Left ventricle myocardium superior (tissue), 1 donor: ENCODE data around the gene GRID1. TPM values are rescaled to one million over a fixed set of nuclear protein-coding genes. Genes with fewer than 3 reads are reported as not detected.
"Not testable (repeated sequence)": the region's sequence is repeated elsewhere in the genome, so short reads cannot be mapped to it uniquely, and the experiment has no call there.

Experiments
- ATAC-seq: fragments of 200-7000 bp; cut with Tn5 transposase; one replicate; pipeline ENCODE4 v1.9.1; 2020; ENCODE audit warnings: mild to moderate bottlenecking, moderate library complexity
- DNase-seq: peaks from one replicate; pipeline ENCODE4 v3.0.0-alpha.2; 2020
- intact Hi-C: fragments of 100-400 bp; cut with micrococcal nuclease; formaldehyde crosslinking; loops from one replicate; pipeline ENCODE4 v1.11.0; 2022
- total RNA-seq: library from RNA; stranded (reverse); fragmentation: NEBNext Ultra II Directional; extraction: Animal tissue kit (Norgen Biotek cat#: 25700); gene quantifications from one replicate; pipeline ENCODE4 v1.2.1, GENCODE V29; 2021
- donor health status: DM: no; HTN: yes; CAD: no; lungs with severe emphysema.

GRID1 gene
- total RNA-seq, 1 donor from 2014 or later, result 2.4 TPM

DNA sequence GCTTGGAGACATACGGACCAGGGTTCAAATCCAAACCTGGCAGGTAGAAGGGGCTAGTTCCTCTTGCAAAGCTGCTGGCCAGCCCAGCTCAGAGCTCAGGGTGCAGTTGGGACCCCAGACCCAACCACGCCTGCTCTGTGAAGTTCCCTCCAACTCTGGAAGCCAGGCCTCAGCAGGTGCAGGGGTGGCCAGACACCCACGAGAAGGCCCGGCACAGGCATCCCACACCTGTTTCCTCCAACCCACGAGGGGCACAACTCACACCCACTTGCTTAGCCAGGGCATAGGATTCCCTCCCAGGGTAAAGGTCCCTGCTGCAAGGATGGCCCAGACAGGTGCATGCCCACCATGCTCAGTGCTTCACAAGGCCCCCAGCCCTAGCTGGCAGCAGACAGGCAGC, 262.4 kb downstream of the GRID1 start:
- ATAC-seq (no peak), DNase-seq (no peak)
- intact Hi-C loops, result no loop called here

GRCh38 chr10:86103391-86104101, 263.0 kb downstream of the GRID1 start:
- no peak for ATAC-seq
- intact Hi-C loops, result no loop called here
- no peak for DNase-seq

GRCh38 chr10:86102451-86102850, 264.1 kb downstream of the GRID1 start:
- ATAC-seq, result no peak
- intact Hi-C loops, result no loop called here
- no peak for DNase-seq

DNA sequence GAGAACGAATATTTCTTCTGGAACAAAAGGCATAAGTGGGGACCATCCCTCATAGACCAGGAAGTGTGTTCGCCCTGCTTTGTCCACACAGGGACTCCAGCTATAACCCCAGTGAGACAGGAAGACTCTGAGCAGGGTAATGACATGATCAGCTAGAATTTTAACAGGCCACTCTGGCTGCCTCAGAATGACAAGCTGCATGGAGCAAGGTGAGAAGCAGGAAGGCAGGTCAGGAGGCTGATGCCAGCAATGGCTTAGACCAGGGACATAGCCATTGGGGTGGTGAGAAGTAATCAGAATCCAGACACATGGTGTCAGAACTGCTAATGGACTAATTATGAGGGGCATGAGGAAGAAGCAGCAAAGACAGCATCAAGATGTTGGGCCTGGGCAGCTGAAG, 264.6 kb downstream of the GRID1 start:
- intact Hi-C loops, result no loop called here
- DNase-seq, result no peak
- ATAC-seq, result no peak

- peak; percentile 42 for ATAC-seq
- DNase-seq, result no peak
- intact Hi-C loops, result no loop called here
Measured at GRCh38 chr10:86100581-86101061, 266.0 kb downstream of the GRID1 start.

- no peak for DNase-seq
- ATAC-seq, result no peak
- intact Hi-C loops, result no loop called here
Measured at GRCh38 chr10:86099542-86100334, 266.9 kb downstream of the GRID1 start.

DNA sequence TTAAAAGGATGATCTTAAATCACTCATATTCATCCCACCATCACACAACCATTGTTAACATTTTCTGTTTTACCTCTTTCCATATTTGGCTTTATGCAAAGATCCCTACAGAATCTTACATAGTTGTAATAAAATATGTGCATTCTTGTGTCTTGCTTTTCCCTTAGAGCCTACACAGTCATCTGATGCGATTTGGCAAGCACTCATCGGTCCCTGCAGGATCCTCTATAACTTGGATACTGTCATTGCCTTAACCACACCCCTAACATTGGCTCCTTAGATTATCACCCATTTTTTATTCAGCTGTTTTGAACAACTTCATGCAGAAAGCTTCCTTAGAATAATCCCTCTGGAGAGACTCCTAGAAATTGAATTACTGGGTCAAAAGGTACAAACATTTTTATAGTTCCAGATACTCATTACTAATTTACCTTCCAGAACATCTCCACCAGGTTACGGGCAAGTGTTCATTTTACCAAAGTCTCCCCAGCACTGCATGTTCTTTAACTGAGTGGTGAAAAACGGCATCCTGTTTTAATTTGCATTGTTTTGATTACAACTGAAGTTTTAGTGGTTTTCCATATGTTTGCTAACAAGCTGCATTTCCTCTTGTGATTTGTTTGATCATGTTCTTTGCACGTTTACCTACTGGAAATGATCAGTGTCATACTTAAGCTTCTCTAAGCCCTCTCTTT, 268.3 kb downstream of the GRID1 start:
- intact Hi-C loops, result no loop called here
- no peak for DNase-seq
- ATAC-seq, result no peak

DNA sequence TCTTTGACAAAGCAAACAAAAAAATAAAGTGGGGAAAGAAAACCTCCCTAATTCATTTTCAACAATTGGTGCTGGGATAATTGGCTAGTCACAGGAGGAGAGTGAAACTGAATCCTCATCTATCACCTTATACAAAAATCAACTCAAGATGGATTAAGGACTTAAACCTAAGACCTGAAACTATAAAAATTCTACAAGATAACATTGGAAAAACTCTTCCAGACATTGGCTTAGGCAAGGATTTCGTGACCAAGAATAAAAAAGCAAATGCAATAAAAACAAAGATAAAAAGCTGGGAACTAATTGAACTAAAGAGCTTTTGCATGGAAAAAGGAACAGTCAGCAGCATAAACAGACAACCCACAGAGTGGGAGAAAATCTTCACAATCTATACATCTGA, 271.5 kb downstream of the GRID1 start:
- DNase-seq, ATAC-seq, intact Hi-C loops: not testable (repeated sequence)

- ATAC-seq, intact Hi-C loops, DNase-seq: not testable (repeated sequence)
Measured at GRCh38 chr10:86092311-86092710, 274.3 kb downstream of the GRID1 start.

DNA sequence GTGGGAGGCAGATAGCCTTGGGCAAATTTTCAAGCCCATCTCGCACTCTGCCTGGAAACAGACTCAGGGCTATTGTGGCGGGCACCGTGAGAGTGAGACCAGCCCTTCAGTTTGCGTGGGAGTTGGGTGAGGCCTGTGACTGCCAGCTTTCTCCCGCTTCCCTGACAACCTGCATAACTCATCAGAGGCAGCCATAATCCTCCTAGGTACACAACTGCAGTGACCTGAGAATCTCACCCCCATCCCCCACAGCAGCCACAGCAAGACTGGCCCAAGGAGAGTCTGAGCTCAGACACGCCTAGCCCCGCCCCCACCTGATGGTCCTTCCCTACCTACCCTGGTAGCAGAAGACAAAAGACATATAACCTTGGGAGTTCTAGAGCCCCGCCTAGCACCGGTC, 275.4 kb downstream of the GRID1 start:
- intact Hi-C loops, result no loop called here
- DNase-seq (no peak), ATAC-seq (no peak)

DNA sequence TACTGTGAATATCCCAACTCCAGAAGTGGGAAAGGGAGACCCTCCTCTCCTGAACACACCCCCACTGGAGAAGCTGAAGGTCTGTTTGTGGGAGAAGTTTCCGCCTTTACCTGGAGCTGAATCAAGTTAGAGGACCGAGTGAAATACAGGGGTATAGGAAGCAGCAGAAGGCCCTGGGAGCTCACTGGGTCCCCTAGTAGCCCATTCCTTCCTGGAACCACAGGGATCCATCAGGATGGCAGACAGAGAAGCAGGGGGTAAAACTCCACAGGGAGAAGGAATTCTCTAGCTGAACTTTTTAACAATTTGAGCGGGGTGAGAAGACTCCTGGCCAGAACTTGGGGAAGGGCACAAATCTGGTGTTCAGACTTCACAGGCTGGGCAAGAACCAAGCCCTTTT, 275.8 kb downstream of the GRID1 start:
- DNase-seq, result no peak

GRCh38 chr10:86087716-86088115, 278.9 kb downstream of the GRID1 start:
- DNase-seq, result no peak
- intact Hi-C loops, result no loop called here
- no peak for ATAC-seq

More for the DNA sequence above, 275.8 kb downstream of the GRID1 start:
- ATAC-seq, result no peak
- intact Hi-C loops, result no loop called here

DNA sequence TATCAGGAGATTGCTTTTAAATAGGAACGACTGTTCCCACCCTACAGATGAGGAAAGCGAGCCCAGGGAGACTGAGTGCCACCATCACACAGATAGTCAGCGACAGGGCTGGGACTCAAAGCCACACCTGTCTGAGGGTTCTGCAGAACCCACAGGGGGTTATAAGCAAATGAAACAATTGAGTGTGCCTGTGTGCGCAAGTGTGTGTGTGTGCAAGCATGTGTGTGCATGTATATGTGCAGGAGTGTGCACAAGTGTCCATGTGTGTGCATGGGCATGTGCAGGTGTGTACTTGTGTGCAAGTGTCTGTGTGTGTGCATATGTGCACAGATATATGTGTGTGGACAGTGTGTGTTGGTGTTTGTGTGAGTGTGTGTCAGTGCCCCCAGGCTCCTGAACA, 280.2 kb downstream of the GRID1 start:
- ATAC-seq (no peak), DNase-seq (no peak)
- intact Hi-C loops, result no loop called here

DNA sequence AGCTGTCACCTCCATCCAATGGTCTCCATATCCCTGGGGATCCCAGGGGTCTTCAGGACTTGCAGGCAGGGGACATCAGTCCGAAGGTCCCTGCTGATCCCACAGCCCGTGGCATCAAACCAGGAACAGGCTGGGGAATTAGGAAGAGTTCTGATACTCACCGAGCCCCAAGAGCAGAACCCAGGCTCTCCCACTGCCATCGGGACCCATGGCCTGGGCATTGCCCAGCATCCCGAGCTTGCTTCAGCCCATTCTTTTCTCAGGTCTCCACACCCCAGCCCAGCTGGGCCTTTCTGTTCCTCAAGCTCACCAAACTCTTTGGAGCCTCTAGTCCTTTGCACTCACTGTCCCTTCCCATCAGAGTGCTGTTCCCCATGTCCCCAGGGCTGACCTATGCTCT, 280.9 kb downstream of the GRID1 start:
- intact Hi-C loops, result no loop called here
- no peak for ATAC-seq
- no peak for DNase-seq

GRCh38 chr10:86085136-86085535, 281.5 kb downstream of the GRID1 start:
- no peak for DNase-seq
- intact Hi-C loops, result no loop called here
- no peak for ATAC-seq

DNA sequence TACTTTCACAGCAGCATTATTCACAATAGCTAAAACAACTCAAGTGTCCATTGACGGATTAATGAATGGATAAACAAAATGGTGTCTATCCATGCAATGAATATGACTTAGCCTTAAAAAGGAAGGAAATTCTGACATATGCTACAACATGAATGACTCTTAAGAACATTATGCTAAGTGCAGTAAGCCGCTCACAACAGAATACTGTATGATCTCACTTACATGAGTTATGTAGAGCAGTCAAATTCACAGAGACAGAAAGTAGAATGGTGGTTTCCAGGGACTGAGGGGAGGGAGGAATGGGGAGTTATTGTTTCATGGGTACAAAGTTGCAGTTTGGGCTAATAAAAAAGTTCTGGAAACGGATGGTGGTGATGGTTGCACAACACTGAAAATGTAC, 282.0 kb downstream of the GRID1 start:
- ATAC-seq (no peak), DNase-seq (no peak)
- intact Hi-C loops, result no loop called here

DNA sequence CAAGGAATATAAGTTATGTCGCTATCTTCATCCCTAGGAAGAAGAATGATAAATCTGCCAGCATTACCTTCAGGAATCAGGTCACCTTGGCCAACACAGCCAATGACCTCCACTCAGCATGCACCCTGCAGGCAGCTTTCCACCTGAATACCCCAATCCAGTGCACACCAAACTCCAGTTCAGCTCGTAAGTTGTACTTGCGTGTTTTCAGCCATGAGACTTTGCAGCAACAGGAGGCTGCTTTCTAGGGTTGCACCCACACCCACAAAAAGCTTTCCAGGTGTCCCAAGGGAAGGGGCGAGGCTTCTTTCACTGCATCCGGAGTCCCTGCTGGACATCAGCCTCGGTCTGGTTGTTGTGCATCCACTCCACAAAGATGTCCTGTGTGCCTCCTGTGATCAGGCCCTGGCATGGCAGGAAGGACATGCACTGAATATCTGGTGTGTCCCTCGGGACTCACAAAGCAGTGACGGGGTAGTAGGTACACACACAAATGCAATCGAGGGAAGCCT, 282.9 kb downstream of the GRID1 start:
- ATAC-seq (no peak), DNase-seq (no peak)
- intact Hi-C loops, result no loop called here

GRCh38 chr10:86083206-86083605, 283.4 kb downstream of the GRID1 start:
- ATAC-seq (no peak), DNase-seq (no peak)
- intact Hi-C loops, result no loop called here

DNA sequence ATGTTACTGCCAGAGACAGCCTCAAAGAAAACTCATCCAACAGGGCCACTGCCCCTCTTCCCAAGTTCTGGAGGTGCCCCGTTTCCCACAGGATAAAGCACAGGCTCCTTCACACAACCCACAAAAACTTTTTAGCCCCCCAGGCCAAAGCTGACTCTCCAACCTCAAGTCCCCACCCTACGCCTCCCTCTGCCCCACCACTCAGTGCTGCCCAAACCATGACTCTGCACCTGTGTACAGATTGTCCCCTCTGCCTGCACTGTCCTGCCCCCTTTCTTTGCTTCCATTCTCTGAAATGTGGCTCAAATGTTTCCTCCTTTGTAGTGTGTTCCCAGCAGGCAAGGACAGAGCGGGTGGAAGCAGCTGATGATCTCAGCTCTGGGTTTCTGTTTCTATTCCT, 284.0 kb downstream of the GRID1 start:
- intact Hi-C loops, result no loop called here
- DNase-seq, result no peak
- ATAC-seq, result no peak

DNA sequence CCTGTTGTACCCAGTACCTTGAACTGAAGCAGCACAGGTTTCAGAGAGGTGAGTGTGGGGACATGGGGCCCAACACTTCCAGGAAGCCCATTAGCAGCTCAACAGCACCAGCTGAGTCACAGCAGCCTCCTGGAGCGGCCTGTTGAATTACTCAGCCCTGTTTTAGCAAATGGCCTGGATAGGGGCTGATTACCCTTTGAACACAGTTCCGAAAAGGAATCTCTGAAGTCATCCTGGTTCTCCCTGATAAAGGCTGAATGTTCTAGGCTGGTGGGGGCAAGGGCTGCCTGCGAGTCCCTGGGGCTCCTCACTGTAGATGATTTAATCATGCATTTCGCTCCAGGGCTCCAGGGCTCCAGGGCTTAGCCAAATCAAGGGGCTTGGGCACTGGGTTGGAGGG, 287.5 kb downstream of the GRID1 start:
- DNase-seq (no peak), ATAC-seq (peak; percentile 63)
- intact Hi-C loops, result no loop called here
